Pulmonary artery endothelial cell (primary cell): ENCODE results near the gene LRP2. TPM values are rescaled to one million over a fixed set of nuclear protein-coding genes. Genes with fewer than 3 reads are reported as not detected.
"Not testable (repeated sequence)": the region's sequence is repeated elsewhere in the genome, so short reads cannot be mapped to it uniquely, and the experiment has no call there.

Experiments used
- DNase-seq: peaks from one replicate; pipeline ENCODE4 v3.0.0-alpha.2; 2011; ENCODE audit warnings: low read depth, low spot score
- total RNA-seq: library from RNA; depleted of rRNA; stranded (reverse); fragments of >200 nt; gene quantifications from 2 replicates; pipeline ENCODE4 v1.2.3, GENCODE V29; 2014

Gene LRP2
- total RNA-seq, result under 0.01 and 0.11 TPM in 2 replicates

GRCh38 chr2:169362118-169362893 lies at the start of gene LRP2:
LRP2 (minus strand) TSS chr2:169362534; CDS start chr2:169362399, 135 bp downstream.
- DNase-seq, result no peak

GRCh38 chr2:169406891-169407290 lies 44.6 kb upstream of the LRP2 start:
- no peak for DNase-seq

- DNase-seq, result not testable (repeated sequence)
Observed at GRCh38 chr2:169399491-169399890, 37.2 kb upstream of the LRP2 start.

- DNase-seq, result no peak
Observed at GRCh38 chr2:169397697-169398096, 35.4 kb upstream of the LRP2 start.

- no peak for DNase-seq
Observed at GRCh38 chr2:169395821-169396374, 33.6 kb upstream of the LRP2 start.

- DNase-seq, result no peak
Observed at GRCh38 chr2:169393068-169393590, 30.8 kb upstream of the LRP2 start.

- DNase-seq, result no peak
Observed at GRCh38 chr2:169391236-169391635, 28.9 kb upstream of the LRP2 start.

- DNase-seq, result no peak
Observed at GRCh38 chr2:169388161-169388560, 25.8 kb upstream of the LRP2 start.

GRCh38 chr2:169386722-169387121 lies 24.4 kb upstream of the LRP2 start:
- no peak for DNase-seq

- DNase-seq, result no peak
Observed at GRCh38 chr2:169384816-169385215, 22.5 kb upstream of the LRP2 start.

- DNase-seq, result no peak
Observed at GRCh38 chr2:169372561-169372960, 10.2 kb upstream of the LRP2 start.

GRCh38 chr2:169366066-169366465 lies 3.7 kb upstream of the LRP2 start:
- no peak for DNase-seq

- no peak for DNase-seq
Observed at GRCh38 chr2:169365029-169365480, 2.7 kb upstream of the LRP2 start.

- DNase-seq, result no peak
Observed at GRCh38 chr2:169363560-169364150, 1.3 kb upstream of the LRP2 start.

GRCh38 chr2:169362894-169363559 lies 693 bp upstream of the LRP2 start:
- DNase-seq, result no peak

GRCh38 chr2:169361706-169362117 lies 622 bp downstream of the LRP2 start:
- no peak for DNase-seq

GRCh38 chr2:169360984-169361705 lies 1.2 kb downstream of the LRP2 start:
- no peak for DNase-seq

- no peak for DNase-seq
Observed at GRCh38 chr2:169358016-169358415, 4.3 kb downstream of the LRP2 start.

- no peak for DNase-seq
Observed at GRCh38 chr2:169354244-169354643, 8.1 kb downstream of the LRP2 start.

GRCh38 chr2:169351725-169352124 lies 10.6 kb downstream of the LRP2 start:
- DNase-seq, result no peak

- DNase-seq, result no peak
Observed at GRCh38 chr2:169349535-169349934, 12.8 kb downstream of the LRP2 start.
